ENCODE results near the gene MAPK4.

GRCh38 chr18:50622320-50622719 lies 62.4 kb downstream of the MAPK4 start:
- no peak for TF ChIP-seq CTCF (IDR thresholded peaks at IDR 0.05; ENCODE audit: insufficient read depth, low read depth, low read length)
- TF ChIP-seq EZH2 (IDR thresholded peaks at IDR 0.05; ENCODE audit: insufficient read depth, low read length): no peak
